SK-N-SH treated with all-trans-retinoic acid at 6 μM for 48 hours (cell line): Measurements from ENCODE around the gene LRRC52.

ENCODE experiments used
- ESRRG ChIP-seq: fragments of 250-450 bp; sonication (Bioruptor Pico); IDR thresholded peaks from 2 replicates; pipeline ENCODE4 v1.6.1; 2021; ENCODE audit warnings: mild to moderate bottlenecking
- OSR1 ChIP-seq: fragments of 250-450 bp; sonication (Bioruptor Pico); IDR thresholded peaks from 2 replicates; pipeline ENCODE4 v1.8.0; 2022; ENCODE audit warnings: moderate library complexity, mild to moderate bottlenecking, inconsistent platforms
- PATZ1 ChIP-seq: fragments of 250-450 bp; sonication (Bioruptor Pico); IDR thresholded peaks from 2 replicates; pipeline ENCODE4 v1.8.0; 2020; ENCODE audit warnings: mild to moderate bottlenecking, moderate library complexity, borderline replicate concordance
- ZFP3 ChIP-seq: fragments of 250-450 bp; sonication (Bioruptor Pico); IDR thresholded peaks from 2 replicates; pipeline ENCODE4 v1.5.0; 2020; ENCODE audit warnings: mild to moderate bottlenecking, moderate library complexity
- ZNF70 ChIP-seq: fragments of 450-650 bp; formaldehyde crosslinking; IDR thresholded peaks from 2 replicates; pipeline ENCODE4 v1.5.0; 2020; ENCODE audit warnings: mild to moderate bottlenecking, moderate library complexity
- TF ChIP-seq, protein P1 (sequence below): fragments of 250-450 bp; sonication (Bioruptor Pico); IDR thresholded peaks from 2 replicates; pipeline ENCODE4 v1.5.1; 2021; ENCODE audit warnings: mild to moderate bottlenecking, moderate library complexity

- TF ChIP-seq ZFP3 (CRISPR knock-in tag) (no peak), PATZ1 (no peak), ESRRG (CRISPR knock-in tag) (no peak), ZNF70 (no peak), OSR1 (CRISPR knock-in tag) (no peak)
- TF ChIP-seq, protein P1, sequence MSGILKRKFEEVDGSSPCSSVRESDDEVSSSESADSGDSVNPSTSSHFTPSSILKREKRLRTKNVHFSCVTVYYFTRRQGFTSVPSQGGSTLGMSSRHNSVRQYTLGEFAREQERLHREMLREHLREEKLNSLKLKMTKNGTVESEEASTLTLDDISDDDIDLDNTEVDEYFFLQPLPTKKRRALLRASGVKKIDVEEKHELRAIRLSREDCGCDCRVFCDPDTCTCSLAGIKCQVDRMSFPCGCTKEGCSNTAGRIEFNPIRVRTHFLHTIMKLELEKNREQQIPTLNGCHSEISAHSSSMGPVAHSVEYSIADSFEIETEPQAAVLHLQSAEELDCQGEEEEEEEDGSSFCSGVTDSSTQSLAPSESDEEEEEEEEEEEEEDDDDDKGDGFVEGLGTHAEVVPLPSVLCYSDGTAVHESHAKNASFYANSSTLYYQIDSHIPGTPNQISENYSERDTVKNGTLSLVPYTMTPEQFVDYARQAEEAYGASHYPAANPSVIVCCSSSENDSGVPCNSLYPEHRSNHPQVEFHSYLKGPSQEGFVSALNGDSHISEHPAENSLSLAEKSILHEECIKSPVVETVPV (CRISPR knock-in tag) = no peak
These were observed 7.8 kb upstream of the LRRC52 start for GRCh38 chr1:165536016-165536415.
